Midbrain (tissue), 1 donor: ENCODE results near the gene MSANTD7.
"Not testable (repeated sequence)": the region's sequence is repeated elsewhere in the genome, so short reads cannot be mapped to it uniquely, and the experiment has no call there.

Experiments
- DNase-seq: peaks from one replicate; lab custom pipeline; 2025; lab: John Stamatoyannopoulos, UW

The MSANTD7 gene

GRCh38 chr10:14837003-14837756, 926 bp upstream of the MSANTD7 start:
- DNase-seq = peak; percentile 41

GRCh38 chr10:14838582-14839304, 637 bp downstream of the MSANTD7 start:
- DNase-seq = no peak

GRCh38 chr10:14839305-14839695, 1.2 kb downstream of the MSANTD7 start:
- no peak for DNase-seq

DNA sequence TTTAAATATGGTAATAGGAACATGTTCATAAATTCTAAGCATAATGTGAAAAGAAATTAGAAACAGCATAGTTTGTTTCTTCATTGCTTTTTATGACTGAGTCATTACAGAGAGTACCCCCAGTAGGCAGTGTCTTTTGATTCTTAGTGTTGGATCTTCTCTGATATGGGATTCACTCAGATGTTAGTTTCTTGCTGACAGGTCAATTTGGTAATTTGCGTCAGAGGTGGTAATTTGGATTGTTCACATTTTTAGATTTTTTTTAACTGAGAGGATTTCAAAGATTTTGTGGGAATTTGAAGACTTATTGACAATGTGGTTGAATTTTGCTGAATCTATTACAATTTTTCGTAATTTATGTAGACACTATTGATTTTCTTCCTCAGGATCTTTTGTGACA, 2.1 kb downstream of the MSANTD7 start:
- DNase-seq = no peak

DNA sequence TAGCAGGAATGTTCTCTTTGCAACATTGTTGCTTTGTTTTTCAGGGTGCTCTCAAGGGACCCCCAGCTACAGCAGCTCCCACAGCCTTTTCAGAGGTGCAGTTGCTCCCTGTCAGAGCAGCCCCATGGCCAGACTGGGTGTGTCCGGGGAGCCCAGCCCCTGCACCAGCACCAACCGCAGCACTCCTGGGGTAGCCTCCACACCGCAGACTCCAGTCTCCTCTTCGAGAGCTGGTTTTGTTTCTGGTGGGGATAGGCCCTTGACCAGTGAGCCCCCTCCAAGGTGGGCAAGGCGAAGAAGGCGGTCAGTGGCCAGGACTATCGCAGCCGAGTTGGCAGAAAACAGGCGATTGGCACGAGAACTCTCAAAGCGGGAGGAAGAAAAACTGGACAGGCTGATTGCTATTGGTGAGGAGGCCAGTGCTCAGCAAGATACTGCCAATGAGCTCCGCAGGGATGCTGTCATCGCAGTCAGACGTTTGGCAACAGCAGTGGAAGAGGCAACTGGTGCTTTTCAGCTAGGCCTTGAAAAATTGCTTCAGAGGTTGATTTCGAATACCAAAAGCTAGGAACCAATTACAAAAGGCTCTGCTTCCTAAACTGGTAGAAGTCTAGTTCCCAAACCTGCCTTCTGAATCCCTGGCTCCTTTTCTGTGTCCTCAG, 5.4 kb downstream of the MSANTD7 start:
- DNase-seq = no peak

- DNase-seq = no peak
Observed at GRCh38 chr10:14844948-14845347, 6.8 kb downstream of the MSANTD7 start.

- no peak for DNase-seq
Observed at GRCh38 chr10:14852236-14852635, 14.1 kb downstream of the MSANTD7 start.

GRCh38 chr10:14855453-14855852, 17.3 kb downstream of the MSANTD7 start:
- DNase-seq = no peak

- no peak for DNase-seq
Observed at GRCh38 chr10:14858338-14858960, 20.3 kb downstream of the MSANTD7 start.

GRCh38 chr10:14859043-14859442, 20.9 kb downstream of the MSANTD7 start:
- no peak for DNase-seq

DNA sequence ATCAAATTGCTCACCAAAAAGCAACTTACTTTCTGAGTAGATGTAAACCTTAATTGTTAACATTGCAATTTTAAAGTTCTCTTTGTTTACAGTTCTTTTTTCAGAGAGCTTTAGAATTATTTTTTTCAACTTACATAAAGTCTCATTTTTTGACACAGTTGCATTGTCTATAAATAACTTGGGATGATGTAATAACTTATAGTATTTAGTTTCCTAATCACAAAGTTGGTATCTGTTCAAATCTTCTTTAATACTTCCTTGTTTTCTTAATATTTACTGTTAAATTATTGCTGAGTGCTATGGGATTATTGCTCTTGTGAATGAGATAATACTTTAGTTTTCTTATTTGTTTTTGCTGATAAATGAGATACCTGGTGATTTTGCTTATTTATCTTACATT, 21.7 kb downstream of the MSANTD7 start:
- DNase-seq = no peak

DNA sequence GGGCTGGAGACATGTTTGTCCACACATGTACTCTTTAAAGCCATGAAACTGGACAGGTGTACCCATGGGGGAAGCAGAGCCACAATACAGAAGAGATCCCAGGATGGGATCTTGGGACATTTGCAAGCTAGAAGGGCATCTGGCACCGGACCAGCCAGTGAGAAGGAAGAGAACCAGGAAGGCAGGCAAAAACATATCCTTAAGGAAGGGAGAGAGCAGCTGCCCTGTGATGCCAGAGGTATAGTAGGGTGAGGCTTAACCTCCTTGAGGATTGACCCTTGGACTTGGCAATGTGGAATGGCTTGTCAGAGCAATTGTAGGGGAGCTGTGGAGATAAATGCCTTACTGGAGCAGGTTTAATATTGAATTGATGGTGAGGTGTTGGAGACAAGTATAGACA, 22.7 kb downstream of the MSANTD7 start:
- no peak for DNase-seq

DNA sequence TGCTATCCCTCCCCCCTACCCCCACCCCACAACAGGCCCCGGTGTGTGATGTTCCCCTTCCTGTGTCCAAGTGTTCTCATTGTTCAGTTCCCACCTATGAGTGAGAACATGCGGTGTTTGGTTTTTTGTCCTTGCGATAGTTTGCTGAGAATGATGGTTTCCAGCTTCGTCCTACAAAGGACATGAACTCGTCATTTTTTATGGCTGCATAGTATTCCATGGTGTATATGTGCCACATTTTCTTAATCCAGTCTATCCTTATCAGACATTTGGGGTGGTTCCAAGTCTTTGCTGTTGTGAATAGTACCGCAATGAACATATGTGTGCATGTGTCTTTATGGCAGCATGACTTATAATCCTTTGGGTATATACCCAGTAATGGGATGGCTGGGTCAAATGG, 26.4 kb downstream of the MSANTD7 start:
- not testable (repeated sequence) for DNase-seq

- DNase-seq = not testable (repeated sequence)
Observed at GRCh38 chr10:14864871-14865270, 26.8 kb downstream of the MSANTD7 start.

DNA sequence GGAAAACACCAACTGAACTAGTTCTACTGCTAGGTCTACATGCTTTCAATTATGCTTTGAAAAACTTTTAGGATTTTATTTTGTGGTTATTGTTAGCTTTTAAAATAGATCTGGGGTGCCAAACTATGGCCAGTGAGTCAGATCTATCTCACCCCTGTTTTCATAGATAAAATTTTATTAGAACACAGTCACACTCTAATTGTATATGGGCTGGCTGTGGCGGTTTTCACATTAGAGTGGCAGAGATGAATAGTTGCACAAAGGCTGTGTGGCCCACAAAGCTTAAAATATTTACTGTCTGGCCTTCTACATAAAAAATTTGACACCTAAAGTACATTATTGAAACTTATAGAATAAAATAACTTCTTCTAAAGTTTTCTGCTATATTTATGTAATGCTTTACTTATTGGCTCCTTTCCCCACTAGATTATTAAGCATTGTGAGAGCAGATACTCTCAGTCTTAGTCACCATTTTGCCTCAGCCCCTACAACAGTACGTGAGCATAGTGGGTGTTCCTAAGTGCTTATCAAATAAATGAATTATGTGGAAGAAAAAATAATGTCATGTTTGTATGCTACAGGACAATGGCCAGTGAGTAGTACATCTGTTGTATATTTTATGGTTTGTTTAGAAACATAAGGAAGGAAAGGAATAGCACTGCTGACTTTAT, 35.1 kb downstream of the MSANTD7 start:
- DNase-seq = no peak

GRCh38 chr10:14875941-14876340, 37.8 kb downstream of the MSANTD7 start:
- DNase-seq = no peak

DNA sequence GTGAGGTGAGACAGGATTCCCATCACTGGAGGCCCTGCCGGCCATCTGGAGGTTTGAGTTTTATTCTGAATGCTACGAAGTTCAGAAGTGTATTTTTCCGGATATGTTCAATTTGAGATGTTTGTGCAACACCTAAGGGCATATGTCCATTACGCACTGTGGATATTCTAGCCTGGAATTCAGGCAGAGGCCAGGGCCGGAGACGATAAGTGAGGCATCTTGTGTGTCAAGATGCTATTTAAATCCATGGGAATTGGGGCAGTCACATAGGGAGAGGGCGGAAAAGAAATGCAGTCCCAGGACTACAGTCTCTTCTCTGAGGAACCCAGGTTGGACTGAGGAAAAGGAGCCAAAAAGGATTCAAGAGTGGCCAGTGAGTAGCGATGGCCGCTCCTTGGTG, 38.7 kb downstream of the MSANTD7 start:
- DNase-seq = no peak

- peak; percentile 96 for DNase-seq
Observed at GRCh38 chr10:14878266-14879123, 40.4 kb downstream of the MSANTD7 start, which contains the start of gene SUV39H2. Gene SUV39H2 (plus strand): TSS chr10:14878866. CDS start chr10:14878889, 23 bp downstream.

DNA sequence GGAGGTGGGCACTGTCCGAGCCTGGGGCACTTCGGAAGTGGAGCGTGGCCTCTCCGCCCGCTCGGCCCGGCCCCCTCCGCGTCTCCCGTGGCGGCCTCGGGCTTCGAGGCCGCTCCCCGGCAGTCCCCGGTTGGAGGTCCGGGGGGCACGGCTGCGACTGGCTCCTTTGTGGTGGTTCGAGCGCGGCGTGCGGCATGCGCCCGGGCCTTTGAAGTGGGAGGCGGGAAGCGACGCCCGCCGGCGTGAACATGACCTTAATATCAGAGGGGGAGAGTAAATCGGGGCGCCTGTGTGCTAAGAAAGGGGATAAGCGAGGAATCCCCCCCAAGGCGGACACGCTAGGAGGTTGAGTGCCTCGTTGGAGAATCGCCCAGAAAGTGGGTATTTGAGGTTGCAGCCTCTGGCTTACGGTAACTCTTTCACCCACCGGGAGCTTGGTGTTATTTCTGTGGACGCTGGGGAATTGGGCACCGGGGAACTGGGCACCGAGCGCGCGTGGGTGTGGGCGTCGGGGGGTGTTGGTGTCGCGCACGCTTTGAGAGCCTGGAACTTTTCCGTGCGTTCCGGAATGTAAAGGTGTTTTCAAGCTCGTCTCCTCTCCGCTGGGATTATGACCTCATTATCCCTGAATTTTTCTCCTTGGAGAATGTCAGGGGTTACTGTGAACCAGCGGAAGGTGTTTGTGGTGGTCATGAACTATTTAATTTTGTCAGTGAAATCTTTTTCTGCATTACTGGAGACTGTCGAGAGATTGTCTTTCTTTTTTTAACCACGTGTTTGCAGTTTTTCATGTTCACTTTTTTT, 41.2 kb downstream of the MSANTD7 start:
- DNase-seq = no peak

DNA sequence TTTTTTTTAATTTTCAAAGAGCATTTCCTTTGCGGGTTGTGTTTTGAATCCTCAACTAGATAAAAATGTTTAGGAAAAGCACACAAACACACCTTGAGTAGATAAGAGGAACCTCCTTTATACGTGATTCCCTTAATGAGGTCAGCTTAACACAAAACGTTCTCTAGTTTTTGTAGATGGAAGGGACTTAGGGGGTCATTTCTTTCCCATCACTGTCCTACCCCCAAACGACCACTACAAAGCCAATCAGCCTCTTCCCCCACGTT, 41.8 kb downstream of the MSANTD7 start:
- DNase-seq = no peak
